Measurements from ENCODE around the gene MEIOB. TPM values are rescaled to one million over a fixed set of nuclear protein-coding genes. Genes with fewer than 3 reads are reported as not detected.

Gene MEIOB
- total and polyA plus RNA-seq, 8 donors = 0.26 to 0.44 TPM; not detected in 6

- Histone ChIP-seq H3K9me3 (no peaks in the 10 kb centered on the region), H3K27ac (no peak overlapping the region), H3K4me1 (no peaks in the 10 kb centered on the region), H3K36me3 (no peaks in the 10 kb centered on the region), H3K27me3 (peaks cover 0 to 14% (median 0%) of the 10 kb centered on the region in 4 donors), H3K4me3 (no peak overlapping the region)
- intact Hi-C loops (cut with DNase I) = no loop called here
- DNase-seq = no peak
- FAIRE-seq = no peak
- no peak for TF ChIP-seq CTCF (IDR thresholded peaks at IDR 0.05)
- WGBS, 2 donors = 72 to 76% methylated on average over 5 of the region's 5 CpGs
- ATAC-seq = no peak
Measured at GRCh38 chr16:1861730-1862129, 10.2 kb downstream of the MEIOB start.

- no peak for TF ChIP-seq CTCF (IDR thresholded peaks at IDR 0.05)
Measured at GRCh38 chr16:1859650-1860049, 12.3 kb downstream of the MEIOB start.

GRCh38 chr16:1858189-1858865, 13.6 kb downstream of the MEIOB start:
- Histone ChIP-seq H3K36me3 (no peaks in the 10 kb centered on the region), H3K27ac (no peak overlapping the region), H3K4me1 (no peaks in the 10 kb centered on the region), H3K9me3 (no peaks in the 10 kb centered on the region), H3K4me3 (no peak overlapping the region), H3K27me3 (peaks cover 0 to 14% (median 0%) of the 10 kb centered on the region in 4 donors)
- intact Hi-C loops (cut with DNase I) = no loop called here
- FAIRE-seq = no peak
- ATAC-seq = no peak
- no peak for TF ChIP-seq CTCF (IDR thresholded peaks at IDR 0.05)
- DNase-seq = no peak
- 23 to 31% methylated on average over 8 of the region's 8 CpGs for WGBS, 2 donors

More at GRCh38 chr16:1859650-1860049, 12.3 kb downstream of the MEIOB start:
- no peak for DNase-seq
- no peak for ATAC-seq
- no peak overlapping the region for H3K27ac ChIP-seq
- WGBS, 2 donors = 36 to 47% methylated on average over 5 to 8 of the region's 8 CpGs
- intact Hi-C loops (cut with DNase I) = no loop called here
- H3K4me3 ChIP-seq = no peak overlapping the region
- no peaks in the 10 kb centered on the region for H3K9me3 ChIP-seq
- FAIRE-seq = no peak
- H3K36me3 ChIP-seq = no peaks in the 10 kb centered on the region
- H3K27me3 ChIP-seq = peaks cover 0 to 14% (median 0%) of the 10 kb centered on the region in 4 donors
- no peaks in the 10 kb centered on the region for H3K4me1 ChIP-seq

- DNase-seq (no peak), FAIRE-seq (no peak), ATAC-seq (no peak)
- Histone ChIP-seq H3K36me3 (no peaks in the 10 kb centered on the region), H3K4me1 (no peaks in the 10 kb centered on the region), H3K27ac (no peak overlapping the region), H3K9me3 (no peaks in the 10 kb centered on the region), H3K4me3 (no peak overlapping the region), H3K27me3 (peaks cover 0 to 14% (median 0%) of the 10 kb centered on the region in 4 donors)
- 27 to 38% methylated on average over 5 of the region's 5 CpGs for WGBS, 2 donors
- intact Hi-C loops (cut with DNase I) = no loop called here
- TF ChIP-seq CTCF (IDR thresholded peaks at IDR 0.05) = no peak
Measured at GRCh38 chr16:1857433-1858097, 14.4 kb downstream of the MEIOB start.

GRCh38 chr16:1851793-1852192, 20.2 kb downstream of the MEIOB start:
- H3K27me3 ChIP-seq = no peaks in the 10 kb centered on the region
- no peak for DNase-seq
- no peak overlapping the region for H3K4me3 ChIP-seq
- no peak for TF ChIP-seq CTCF (IDR thresholded peaks at IDR 0.05)
- H3K36me3 ChIP-seq = no peaks in the 10 kb centered on the region
- WGBS, 2 donors = 68 to 76% methylated on average over 4 of the region's 4 CpGs
- ATAC-seq = no peak
- H3K4me1 ChIP-seq = no peaks in the 10 kb centered on the region
- H3K9me3 ChIP-seq = no peaks in the 10 kb centered on the region
- FAIRE-seq = no peak
- no peak overlapping the region for H3K27ac ChIP-seq
- intact Hi-C loops (cut with DNase I) = no loop called here

Measured in pancreas (tissue), 10 donors.